ENCODE measurements around the gene FITM1. TPM values are rescaled to one million over a fixed set of nuclear protein-coding genes. Genes with fewer than 3 reads are reported as not detected.
A peak's percentile ranks its signal among the peaks of the same experiment; 100 is the strongest.

FITM1 gene
- total RNA-seq, 8 experiments from 2014 or later = 0.27 to 2.2 (median 0.83) TPM; not detected in 1

DNA sequence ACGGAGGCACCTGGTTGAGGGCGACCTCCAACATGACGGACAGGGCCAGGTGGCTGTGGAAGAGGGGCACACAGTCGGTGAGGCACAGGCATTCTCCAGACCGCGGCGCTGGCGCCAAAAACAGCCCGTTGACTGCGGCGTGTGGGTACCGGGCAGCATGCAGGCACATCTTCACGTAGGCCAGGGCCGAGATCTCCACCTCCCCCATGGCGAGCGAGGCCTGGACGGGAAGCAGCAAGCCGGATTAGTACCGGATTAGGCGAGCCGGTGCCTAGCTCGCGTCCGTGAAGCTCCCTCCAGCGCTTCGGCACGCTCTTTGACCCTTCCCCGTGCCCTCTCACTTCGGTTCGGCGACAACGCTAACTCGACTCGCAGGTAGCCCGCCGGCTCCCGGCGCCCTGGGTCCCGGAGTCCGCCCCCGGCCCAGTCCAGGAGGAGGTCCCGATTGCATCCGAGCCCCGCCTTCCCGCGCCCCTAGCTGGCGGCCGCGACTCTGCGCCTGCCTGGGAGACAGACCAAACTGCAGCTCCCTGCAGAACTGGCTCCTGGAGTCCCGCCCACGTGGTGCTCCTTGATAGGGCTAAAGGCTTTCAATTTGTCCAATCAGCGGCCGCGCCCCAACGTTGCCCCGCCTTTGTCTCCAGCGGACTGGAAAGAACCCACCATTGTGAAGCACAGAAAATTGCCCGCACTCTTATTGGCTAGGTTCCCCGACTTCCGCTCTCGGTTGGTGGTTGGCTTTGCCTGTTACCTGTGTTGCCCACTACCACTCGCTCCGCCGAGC lies 10.8 kb downstream of the FITM1 start, which contains the start of gene EMC9:
TSS of gene EMC9 (minus strand) at position 495 of the 784 bp plus-strand sequence. CDS start at position 208, 287 bp downstream.
- Histone ChIP-seq H3K4me1 (replicated peaks in 1 of 2) (peaks cover 10 to 12% of the 10 kb centered on the region in 2 donors), H3K4me3 (peak within 1 kb of the TSS; percentile 60 to 77 (median 74)), H3K27ac (peak within 1 kb of the TSS; percentile 58 to 81)
- in situ Hi-C loops (cut with MboI; ENCODE audit: low pct_unique_long_range_greater_than_20kb in 2 of 9, low sequenced_read_pairs in 9 of 9, unreplicated experiment in 9 of 9) = no loop called here
- 0 to 3% (median 0%) methylated on average over 2 to 11 of the region's 65 CpGs; no CpG with 5 or more reads in 7 of the 10 experiments for WGBS, 10 experiments
- peak; percentile 85 to 92 (median 90) for ATAC-seq (replicated peaks in 6 of 8)

DNA sequence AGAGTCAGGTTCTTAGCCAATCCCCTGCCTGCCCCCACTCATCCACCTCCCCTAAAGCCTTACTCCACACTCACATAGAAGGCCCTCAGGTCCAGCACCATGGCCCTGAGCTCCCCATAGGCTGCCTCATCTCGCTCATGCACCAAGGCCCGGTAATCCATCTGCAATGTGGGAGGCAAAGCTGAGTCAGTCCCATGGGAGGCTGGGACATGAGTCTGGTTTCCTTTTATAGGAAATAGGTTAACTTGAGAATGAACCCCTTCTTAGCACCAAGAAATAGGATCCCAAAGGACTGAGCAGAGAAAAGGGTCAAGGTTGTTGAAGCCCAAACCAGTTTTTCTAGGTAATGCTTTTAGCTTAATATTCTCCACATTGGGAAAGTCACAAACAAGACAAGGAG lies 13.1 kb downstream of the FITM1 start:
- Histone ChIP-seq H3K4me1 (replicated peaks in 1 of 2) (peaks cover 12 to 14% of the 10 kb centered on the region in 2 donors), H3K4me3 (no peak overlapping the region), H3K27ac (no peak overlapping the region)
- in situ Hi-C loops (cut with MboI; ENCODE audit: low pct_unique_long_range_greater_than_20kb in 2 of 9, low sequenced_read_pairs in 9 of 9, unreplicated experiment in 9 of 9) = no loop called here
- WGBS, 10 experiments = no CpG with 5 or more reads among the region's 2 CpGs
- ATAC-seq (replicated peaks in 6 of 8) = no peak

DNA sequence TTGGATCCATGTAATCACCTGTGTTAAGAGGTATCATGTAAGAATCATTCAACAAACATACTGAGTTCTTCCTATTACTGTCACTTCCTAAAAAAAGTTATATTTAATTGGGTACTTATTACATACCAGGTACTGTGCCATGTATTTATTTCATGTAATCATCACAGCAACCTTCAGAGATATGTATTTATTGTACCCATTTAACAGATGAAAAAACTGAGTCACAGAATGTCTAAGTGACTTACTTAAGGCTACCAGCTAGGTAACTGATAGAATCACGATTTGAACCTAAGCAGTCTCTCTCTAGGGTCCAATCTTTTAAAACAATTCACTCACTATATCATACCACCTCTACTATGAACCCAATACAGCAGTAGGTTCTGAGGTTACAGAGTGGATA lies 14.0 kb downstream of the FITM1 start:
- WGBS, 10 experiments = 40 to 100% (median 100%) methylated on average over 1 of the region's 1 CpG; no CpG with 5 or more reads in 3 of the 10 experiments
- Histone ChIP-seq H3K4me3 (no peak overlapping the region), H3K4me1 (replicated peaks in 1 of 2) (peaks cover 13 to 14% of the 10 kb centered on the region in 2 donors), H3K27ac (no peak overlapping the region)
- ATAC-seq (replicated peaks in 6 of 8) = no peak
- in situ Hi-C loops (cut with MboI; ENCODE audit: low pct_unique_long_range_greater_than_20kb in 2 of 9, low sequenced_read_pairs in 9 of 9, unreplicated experiment in 9 of 9) = no loop called here

DNA sequence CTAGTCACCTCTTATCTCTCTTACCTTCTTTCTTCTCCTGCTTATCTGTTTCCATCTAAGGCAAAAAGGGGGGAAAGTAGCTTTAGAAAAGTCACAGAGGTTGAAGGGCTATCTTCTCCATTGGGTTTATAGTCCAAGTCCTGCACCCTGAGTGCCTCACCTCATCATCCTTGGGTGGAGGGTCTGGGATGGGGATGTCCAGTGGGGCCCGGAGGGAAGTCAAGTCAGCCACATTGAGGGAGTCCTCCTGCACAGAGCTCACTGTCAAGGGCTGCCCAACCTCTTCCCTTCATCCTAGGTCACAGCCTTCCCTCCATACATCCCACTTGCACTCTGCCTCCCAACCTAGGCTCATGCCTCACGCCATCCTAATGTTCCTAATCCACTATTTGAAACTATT lies 14.8 kb downstream of the FITM1 start:
- no peak overlapping the region for H3K4me3 ChIP-seq
- in situ Hi-C loops (cut with MboI; ENCODE audit: low pct_unique_long_range_greater_than_20kb in 2 of 9, low sequenced_read_pairs in 9 of 9, unreplicated experiment in 9 of 9) = no loop called here
- no peak for ATAC-seq (replicated peaks in 6 of 8)
- H3K27ac ChIP-seq = no peak overlapping the region
- WGBS, 10 experiments = 90 to 100% methylated on average over 1 to 2 of the region's 2 CpGs; no CpG with 5 or more reads in 8 of the 10 experiments
- peaks cover 10 to 11% of the 10 kb centered on the region in 2 donors for H3K4me1 ChIP-seq (replicated peaks in 1 of 2)

DNA sequence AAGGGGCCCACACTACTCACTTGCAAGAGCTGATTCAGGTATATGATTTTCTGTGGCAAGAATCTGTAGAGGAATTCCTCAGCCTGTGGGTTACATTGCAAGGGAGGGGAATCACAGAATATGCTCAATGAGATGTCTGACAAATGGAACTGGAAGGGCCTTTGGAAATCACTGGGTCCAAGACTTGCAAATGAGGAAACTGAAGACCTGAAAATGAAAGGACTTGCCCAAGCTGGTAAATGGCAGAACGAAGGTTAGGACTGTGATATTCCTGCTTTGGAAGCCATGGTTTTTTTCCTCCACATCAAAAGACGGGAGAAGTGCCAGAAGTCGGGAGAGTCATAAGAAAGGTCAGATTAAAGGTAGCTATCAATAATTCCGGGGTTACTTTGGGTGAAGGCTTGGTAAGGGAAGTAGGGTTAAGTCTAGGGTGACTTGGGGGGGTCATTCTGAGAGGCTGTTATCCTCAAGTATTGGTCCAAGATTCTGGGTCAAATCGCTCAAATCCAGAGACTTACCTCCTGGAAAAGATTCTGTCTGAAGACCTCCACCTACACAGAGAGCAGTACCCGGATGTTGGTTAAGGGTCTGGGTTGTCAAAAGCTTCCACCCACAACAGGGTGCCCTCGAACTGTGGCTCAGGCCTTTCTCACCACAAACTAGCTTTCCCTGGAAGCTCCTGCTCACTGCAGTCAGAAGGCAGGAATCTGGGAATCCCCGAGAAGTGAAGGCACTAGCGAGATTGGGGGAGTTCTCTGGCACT lies 15.4 kb downstream of the FITM1 start:
- in situ Hi-C loops (cut with MboI; ENCODE audit: low pct_unique_long_range_greater_than_20kb in 2 of 9, low sequenced_read_pairs in 9 of 9, unreplicated experiment in 9 of 9) = no loop called here
- Histone ChIP-seq H3K4me1 (replicated peaks in 1 of 2) (peaks cover 10 to 11% of the 10 kb centered on the region in 2 donors), H3K4me3 (peak overlapping the region; percentile 59 to 87 (median 72)), H3K27ac (peak overlapping the region; percentile 67 to 68)
- WGBS, 10 experiments = 7 to 48% (median 26%) methylated on average over 2 to 5 of the region's 9 CpGs; no CpG with 5 or more reads in 3 of the 10 experiments
- peak in 3 of 8 experiments; percentile 0 for ATAC-seq (replicated peaks in 6 of 8)

DNA sequence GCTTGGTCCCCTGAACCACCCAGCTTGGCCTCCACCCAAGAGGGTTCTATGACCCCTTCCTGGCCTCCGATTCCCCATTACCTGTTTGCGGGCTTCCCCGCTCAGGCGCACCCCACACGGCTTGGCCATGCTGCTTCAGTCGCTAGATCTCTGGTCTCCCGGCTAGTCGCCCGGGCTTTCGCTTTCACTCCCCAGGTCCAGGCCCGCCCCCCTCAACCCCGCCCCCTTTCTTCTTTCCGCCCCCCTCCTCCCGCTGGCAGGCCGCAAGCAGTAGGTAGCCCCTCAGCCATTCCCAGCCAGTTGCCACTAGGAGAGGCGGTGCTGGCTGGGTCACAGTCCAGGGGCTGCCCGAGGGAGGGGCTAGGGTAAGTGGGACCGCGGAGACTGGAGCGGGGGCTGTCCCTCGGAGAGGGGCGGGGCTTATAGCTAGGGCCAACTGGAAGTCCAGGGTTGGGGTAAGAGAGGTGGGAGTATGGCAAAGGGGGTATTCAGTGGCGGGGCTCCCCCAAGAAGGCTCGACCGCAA lies 16.1 kb downstream of the FITM1 start, which contains the start of gene PSME2:
TSS of gene PSME2 (minus strand) at position 158 of the 525 bp plus-strand sequence. CDS start at position 129, 29 bp downstream.
- peak within 1 kb of the TSS; percentile 70 to 89 for H3K27ac ChIP-seq
- ATAC-seq (replicated peaks in 6 of 8) = peak; percentile 52 to 77 (median 72)
- H3K4me3 ChIP-seq = peak within 1 kb of the TSS; percentile 59 to 87 (median 72)
- WGBS, 10 experiments = no CpG with 5 or more reads among the region's 25 CpGs
- in situ Hi-C loops (cut with MboI; ENCODE audit: low pct_unique_long_range_greater_than_20kb in 2 of 9, low sequenced_read_pairs in 9 of 9, unreplicated experiment in 9 of 9) = no loop called here
- peaks cover 10 to 11% of the 10 kb centered on the region in 2 donors for H3K4me1 ChIP-seq (replicated peaks in 1 of 2)

DNA sequence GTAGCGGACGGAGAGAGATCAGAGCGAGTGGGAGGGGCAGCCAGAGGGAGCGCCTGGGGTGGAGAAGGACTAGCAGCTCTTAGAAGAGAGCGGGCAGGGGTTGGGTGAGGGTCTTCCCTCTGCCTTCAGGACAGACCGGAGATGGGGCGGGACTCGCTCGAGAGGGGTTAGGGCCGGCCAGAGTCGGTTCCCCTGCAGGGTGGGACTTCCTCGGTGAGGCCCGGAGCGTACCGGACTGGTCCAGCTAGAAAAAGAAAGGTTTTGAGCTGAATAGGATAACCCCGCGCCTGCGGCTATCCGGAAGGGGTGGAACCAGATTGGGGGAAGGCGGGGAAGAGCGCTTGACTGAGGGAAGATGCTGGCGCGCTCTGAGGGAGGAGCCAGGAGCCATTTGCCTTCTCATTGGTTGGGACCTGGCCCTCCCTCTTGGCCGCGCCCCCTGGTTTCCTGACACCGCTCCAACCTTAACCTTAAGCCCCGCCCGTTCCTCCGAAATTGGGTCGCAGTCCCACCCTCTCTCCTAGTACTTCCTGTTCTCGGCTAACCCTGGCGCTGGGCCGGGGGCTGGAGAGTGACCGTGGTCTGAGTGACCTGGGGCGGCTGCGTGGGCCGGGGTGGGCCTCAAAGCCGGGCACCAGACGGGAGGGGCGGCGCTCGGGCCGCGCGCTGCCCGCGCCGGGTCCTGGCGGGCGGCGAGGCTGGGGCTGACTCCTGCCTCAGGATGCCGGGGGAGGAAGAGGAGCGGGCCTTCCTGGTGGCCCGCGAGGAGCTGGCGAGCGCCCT lies 16.7 kb downstream of the FITM1 start, which contains the start of gene RNF31:
TSS of gene RNF31 (plus strand) at position 521 of the 783 bp plus-strand sequence. CDS start at position 722, 201 bp downstream.
- peak; percentile 81 to 88 (median 83) for ATAC-seq (replicated peaks in 6 of 8)
- H3K4me1 ChIP-seq (replicated peaks in 1 of 2) = peaks cover 10% of the 10 kb centered on the region in 2 donors
- in situ Hi-C loops (cut with MboI; ENCODE audit: low pct_unique_long_range_greater_than_20kb in 2 of 9, low sequenced_read_pairs in 9 of 9, unreplicated experiment in 9 of 9) = no loop called here
- 0% methylated on average over 2 to 12 of the region's 57 CpGs; no CpG with 5 or more reads in 5 of the 10 experiments for WGBS, 10 experiments
- peak within 1 kb of the TSS; percentile 70 to 89 for H3K27ac ChIP-seq
- H3K4me3 ChIP-seq = peak within 1 kb of the TSS; percentile 59 to 87 (median 72)

DNA sequence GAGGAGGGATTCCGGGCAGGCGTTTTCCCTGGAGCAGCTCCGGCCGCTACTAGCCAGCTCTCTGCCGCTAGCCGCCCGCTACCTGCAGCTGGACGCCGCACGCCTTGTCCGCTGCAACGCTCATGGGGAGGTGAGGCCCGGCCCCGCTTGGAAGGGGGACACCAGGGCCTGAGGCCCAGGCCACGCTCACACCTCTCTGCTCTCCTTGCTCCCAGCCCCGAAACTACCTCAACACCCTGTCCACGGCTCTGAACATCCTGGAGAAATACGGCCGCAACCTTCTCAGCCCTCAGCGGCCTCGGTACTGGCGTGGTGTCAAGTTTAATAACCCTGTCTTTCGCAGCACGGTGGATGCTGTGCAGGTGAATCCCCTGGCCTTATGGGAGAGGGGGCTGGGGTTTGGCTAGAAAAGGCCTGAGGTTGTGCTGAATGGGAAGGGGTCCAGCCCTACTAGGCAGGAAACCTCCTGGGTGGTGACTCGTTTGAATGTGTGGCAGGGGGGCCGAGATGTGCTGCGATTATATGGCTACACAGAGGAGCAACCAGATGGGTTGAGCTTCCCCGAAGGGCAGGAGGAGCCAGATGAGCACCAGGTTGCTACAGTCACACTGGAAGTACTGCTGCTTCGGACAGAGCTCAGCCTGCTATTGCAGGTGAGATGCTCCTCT lies 17.4 kb downstream of the FITM1 start:
- 0 to 40% (median 4%) methylated on average over 1 to 9 of the region's 29 CpGs; no CpG with 5 or more reads in 5 of the 10 experiments for WGBS, 10 experiments
- ATAC-seq (replicated peaks in 6 of 8) = no peak
- H3K4me3 ChIP-seq = peak overlapping the region; percentile 59 to 87 (median 72)
- peak overlapping the region; percentile 5 to 69 for H3K27ac ChIP-seq
- in situ Hi-C loops (cut with MboI; ENCODE audit: low pct_unique_long_range_greater_than_20kb in 2 of 9, low sequenced_read_pairs in 9 of 9, unreplicated experiment in 9 of 9) = no loop called here
- peaks cover 8 to 10% of the 10 kb centered on the region in 2 donors for H3K4me1 ChIP-seq (replicated peaks in 1 of 2)

DNA sequence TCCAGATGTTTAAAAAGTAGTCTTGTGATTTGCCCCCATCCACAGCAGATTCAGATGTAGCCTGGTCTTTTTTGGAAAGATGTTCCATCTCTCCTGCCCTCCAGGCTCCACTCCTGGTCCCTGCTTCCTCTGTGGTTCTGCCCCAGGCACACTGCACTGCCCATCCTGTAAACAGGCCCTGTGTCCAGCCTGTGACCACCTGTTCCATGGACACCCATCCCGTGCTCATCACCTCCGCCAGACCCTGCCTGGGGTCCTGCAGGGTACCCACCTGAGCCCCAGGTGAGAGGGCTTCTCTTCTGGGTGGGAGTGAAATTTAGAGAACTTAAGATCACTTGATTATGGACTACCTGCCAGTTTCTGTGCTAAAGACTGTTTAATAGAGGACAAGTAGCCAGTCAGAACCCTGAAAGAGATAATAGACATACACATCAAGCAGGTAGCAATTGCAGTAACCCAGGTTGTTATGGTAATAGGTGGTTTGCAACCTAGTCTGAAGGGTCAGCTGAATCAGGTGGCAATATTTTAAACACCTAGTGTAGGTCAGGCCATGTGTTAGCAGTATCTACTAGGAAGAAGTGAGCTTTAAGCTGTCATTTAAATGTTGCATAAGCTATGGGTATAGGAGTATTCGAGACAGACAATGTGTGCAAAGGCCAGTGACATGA lies 19.0 kb downstream of the FITM1 start:
- Histone ChIP-seq H3K4me3 (no peak overlapping the region), H3K27ac (no peak overlapping the region), H3K4me1 (replicated peaks in 1 of 2) (peaks cover 8 to 10% of the 10 kb centered on the region in 2 donors)
- no peak for ATAC-seq (replicated peaks in 6 of 8)
- WGBS, 10 experiments = 93 to 100% (median 100%) methylated on average over 1 to 3 of the region's 3 CpGs; no CpG with 5 or more reads in 1 of the 10 experiments
- in situ Hi-C loops (cut with MboI; ENCODE audit: low pct_unique_long_range_greater_than_20kb in 2 of 9, low sequenced_read_pairs in 9 of 9, unreplicated experiment in 9 of 9) = no loop called here

DNA sequence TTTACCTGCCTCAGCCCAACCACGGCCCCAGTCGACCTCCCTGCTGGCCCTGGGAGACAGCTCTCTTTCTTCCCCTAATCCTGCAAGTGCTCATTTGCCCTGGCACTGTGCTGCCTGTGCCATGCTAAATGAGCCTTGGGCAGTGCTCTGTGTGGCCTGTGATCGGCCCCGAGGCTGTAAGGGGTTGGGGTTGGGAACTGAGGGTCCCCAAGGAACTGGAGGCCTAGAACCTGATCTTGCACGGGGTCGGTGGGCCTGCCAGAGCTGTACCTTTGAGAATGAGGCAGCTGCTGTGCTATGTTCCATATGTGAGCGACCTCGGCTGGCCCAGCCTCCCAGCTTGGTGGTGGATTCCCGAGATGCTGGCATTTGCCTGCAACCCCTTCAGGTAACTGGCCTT lies 19.6 kb downstream of the FITM1 start:
- no peak for ATAC-seq (replicated peaks in 6 of 8)
- WGBS, 10 experiments = 83 to 100% (median 91%) methylated on average over 2 to 5 of the region's 9 CpGs; no CpG with 5 or more reads in 5 of the 10 experiments
- in situ Hi-C loops (cut with MboI; ENCODE audit: low pct_unique_long_range_greater_than_20kb in 2 of 9, low sequenced_read_pairs in 9 of 9, unreplicated experiment in 9 of 9) = no loop called here
- no peak overlapping the region for H3K4me3 ChIP-seq
- H3K27ac ChIP-seq = no peak overlapping the region
- peaks cover 8 to 10% of the 10 kb centered on the region in 2 donors for H3K4me1 ChIP-seq (replicated peaks in 1 of 2)

DNA sequence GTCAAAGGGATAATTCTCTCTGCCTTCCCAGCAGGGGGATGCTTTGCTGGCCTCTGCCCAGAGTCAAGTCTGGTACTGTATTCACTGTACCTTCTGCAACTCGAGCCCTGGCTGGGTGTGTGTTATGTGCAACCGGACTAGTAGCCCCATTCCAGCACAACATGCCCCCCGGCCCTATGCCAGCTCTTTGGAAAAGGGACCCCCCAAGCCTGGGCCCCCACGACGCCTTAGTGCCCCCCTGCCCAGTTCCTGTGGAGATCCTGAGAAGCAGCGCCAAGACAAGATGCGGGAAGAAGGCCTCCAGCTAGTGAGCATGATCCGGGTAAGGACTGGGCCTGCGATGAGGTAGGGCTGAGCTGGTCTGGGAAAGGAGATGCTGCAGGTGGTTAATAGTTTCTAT lies 20.1 kb downstream of the FITM1 start:
- peaks cover 8 to 9% of the 10 kb centered on the region in 2 donors for H3K4me1 ChIP-seq (replicated peaks in 1 of 2)
- no peak for ATAC-seq (replicated peaks in 6 of 8)
- WGBS, 10 experiments = 68 to 100% (median 89%) methylated on average over 1 to 3 of the region's 9 CpGs; no CpG with 5 or more reads in 6 of the 10 experiments
- H3K4me3 ChIP-seq = no peak overlapping the region
- H3K27ac ChIP-seq = no peak overlapping the region
- in situ Hi-C loops (cut with MboI; ENCODE audit: low pct_unique_long_range_greater_than_20kb in 2 of 9, low sequenced_read_pairs in 9 of 9, unreplicated experiment in 9 of 9) = no loop called here
